ENCODE data around the gene TNS3.
A peak's percentile ranks its signal among the peaks of the same experiment; 100 is the strongest.

The TNS3 gene

DNA sequence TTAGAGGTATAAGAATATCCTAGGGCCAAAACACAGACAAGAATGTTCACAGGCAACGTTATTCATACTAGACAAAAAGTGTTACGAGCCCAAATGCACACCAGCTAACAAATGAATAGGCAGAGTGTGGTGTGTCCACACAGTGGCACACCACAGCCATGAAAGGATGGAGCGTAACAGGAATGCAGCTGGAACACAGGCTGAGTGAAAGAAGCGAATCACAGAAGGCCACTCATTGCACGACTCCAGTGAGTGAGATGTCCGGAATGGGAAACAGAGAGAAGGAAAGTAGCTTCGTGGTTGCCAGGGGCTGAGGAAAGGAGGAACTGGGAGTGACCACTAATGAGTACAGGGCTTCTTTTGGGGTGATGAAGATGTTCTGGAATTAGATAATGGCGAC, 198.8 kb downstream of the TNS3 start:
- no peak overlapping the region for H3K4me3 ChIP-seq (ENCODE audit: low read depth, low read length)
- no peak for DNase-seq (ENCODE audit: low read depth)
- TF ChIP-seq CTCF (conservative IDR thresholded peaks at IDR 0.05; ENCODE audit: low read depth, low read length): no peak

GRCh38 chr7:47382200-47382599, 199.7 kb downstream of the TNS3 start:
- TF ChIP-seq CTCF (conservative IDR thresholded peaks at IDR 0.05; ENCODE audit: low read depth, low read length): no peak
- no peak overlapping the region for H3K4me3 ChIP-seq (ENCODE audit: low read depth, low read length)
- no peak for DNase-seq (ENCODE audit: low read depth)

- H3K4me3 ChIP-seq (ENCODE audit: low read depth, low read length): no peak overlapping the region
- no peak for DNase-seq (ENCODE audit: low read depth)
- no peak for TF ChIP-seq CTCF (conservative IDR thresholded peaks at IDR 0.05; ENCODE audit: low read depth, low read length)
Measured at GRCh38 chr7:47381134-47381495, 200.8 kb downstream of the TNS3 start.

DNA sequence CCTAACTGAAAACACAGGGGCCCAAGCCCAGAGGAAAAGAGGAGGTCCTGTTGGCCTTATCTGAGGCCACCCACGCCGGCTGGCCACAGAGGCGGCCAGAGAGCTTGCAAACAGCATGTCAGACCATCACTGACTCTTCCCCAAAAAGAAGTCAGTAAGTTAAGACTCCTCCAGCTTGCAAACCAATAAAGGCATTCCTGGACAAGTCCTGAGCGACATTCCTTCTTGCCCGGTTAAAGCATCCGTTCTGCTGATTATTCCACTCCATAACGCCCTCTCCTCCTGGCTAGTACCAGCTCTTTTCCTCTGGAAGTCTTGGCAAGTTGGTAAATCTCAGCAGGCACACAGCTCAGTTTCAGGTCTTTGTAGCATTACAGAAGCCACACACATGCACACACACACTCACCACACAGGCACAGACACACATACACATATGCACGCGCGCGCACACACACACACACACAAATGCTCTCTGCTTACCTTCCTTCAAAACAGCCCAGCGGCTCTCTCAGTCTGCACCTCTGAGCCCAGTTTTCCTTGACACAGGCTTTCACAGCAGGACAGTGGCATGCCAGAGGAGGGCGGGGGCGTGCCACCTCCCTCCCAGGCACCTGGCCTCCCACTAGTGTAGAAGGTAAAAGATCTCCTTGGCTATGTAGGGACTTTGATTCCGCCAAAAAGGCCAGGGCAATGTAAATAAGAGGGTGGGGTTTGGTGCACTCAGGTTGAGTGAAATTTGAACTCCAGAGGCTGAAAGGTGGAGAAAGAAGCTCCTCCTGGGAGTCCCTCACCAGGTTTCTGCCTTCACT, 201.4 kb downstream of the TNS3 start:
- TF ChIP-seq CTCF (conservative IDR thresholded peaks at IDR 0.05; ENCODE audit: low read depth, low read length): no peak
- peak; percentile 39 for DNase-seq (ENCODE audit: low read depth)
- no peak overlapping the region for H3K4me3 ChIP-seq (ENCODE audit: low read depth, low read length)

DNA sequence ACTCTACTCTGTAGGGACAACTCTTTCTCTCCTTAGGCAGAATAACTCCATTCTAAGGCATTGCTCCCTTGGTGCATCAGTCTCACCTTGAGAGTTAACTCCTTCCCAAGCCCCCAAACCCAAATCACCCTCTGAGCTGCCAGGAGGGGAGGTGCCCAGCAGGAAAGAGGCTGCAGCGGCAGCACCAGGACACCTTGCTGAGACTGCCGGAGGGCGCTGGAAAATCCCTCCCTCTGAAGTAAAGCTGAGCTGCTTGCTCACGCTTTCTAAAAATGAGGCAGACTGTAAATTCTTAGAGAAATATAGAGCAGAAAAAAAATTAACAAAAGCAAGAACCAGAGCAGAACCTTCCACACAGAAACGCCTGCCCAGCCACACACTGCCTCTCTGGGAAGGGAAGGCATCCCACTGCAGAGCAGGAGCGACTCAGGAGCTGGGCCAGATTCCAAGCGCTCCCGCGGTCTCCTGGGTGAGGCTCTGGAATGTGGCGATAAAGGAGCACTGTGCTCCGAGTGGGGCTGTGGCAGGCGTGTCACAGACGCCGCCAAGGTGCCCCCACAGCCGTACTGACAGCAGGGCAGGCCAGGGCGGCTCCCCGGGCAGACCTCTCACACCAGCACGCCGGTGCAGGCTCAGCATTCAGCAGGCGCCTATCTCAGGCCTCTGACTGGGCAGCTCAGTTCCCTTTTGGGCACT, 202.1 kb downstream of the TNS3 start:
- TF ChIP-seq CTCF (conservative IDR thresholded peaks at IDR 0.05; ENCODE audit: low read depth, low read length): no peak
- H3K4me3 ChIP-seq (ENCODE audit: low read depth, low read length): peak overlapping the region; percentile 17
- DNase-seq (ENCODE audit: low read depth): peak; percentile 46

DNA sequence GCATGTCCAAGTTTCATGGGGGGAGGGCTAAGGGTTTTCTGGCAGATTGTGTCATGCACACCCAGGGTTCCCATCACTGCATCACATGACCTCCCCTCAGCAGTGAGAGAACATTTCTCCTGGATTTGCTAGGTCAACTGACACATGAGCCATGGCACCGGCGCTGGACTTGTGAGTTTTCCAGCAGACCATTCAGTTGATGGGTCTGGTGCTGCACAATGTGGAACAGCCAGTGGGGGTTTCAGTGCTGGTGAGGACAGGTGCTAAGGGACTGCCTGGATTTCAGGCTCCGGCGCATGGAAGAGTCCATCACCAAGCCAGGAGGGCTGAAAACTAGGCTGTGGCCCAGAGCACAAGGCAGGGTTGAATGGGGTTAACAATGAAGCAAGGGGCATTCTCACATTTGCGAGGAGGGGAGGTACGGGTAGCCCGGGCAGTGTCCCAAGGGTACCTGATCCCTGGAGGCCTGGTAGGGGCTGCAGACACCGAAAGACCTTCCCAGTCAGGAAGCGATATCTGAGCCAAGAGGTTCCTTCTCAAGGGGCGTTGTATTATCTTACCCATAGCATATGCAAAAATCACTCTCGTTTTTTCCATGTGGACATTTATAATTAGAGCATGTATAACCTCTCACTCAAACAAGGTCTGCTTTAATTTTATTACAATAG, 203.0 kb downstream of the TNS3 start:
- no peak for TF ChIP-seq CTCF (conservative IDR thresholded peaks at IDR 0.05; ENCODE audit: low read depth, low read length)
- DNase-seq (ENCODE audit: low read depth): no peak
- no peak overlapping the region for H3K4me3 ChIP-seq (ENCODE audit: low read depth, low read length)

Data from choroid plexus epithelial cell (primary cell).